HCT116 (cell line): Measurements from ENCODE around the gene C4orf50. TPM values are rescaled to one million over a fixed set of nuclear protein-coding genes. Genes with fewer than 3 reads are reported as not detected.

Experiments used
- ATAC-seq: fragments of 200-7000 bp; cut with Tn5 transposase; 2 replicates; pipeline ENCODE4 v1.9.1; 2020; ENCODE audit warnings: mild to moderate bottlenecking, moderate library complexity
- BruUV-seq: library from RNA; stranded (reverse); fragments of 400-500 nt; replicated peaks from 2 replicates; lab custom pipeline; 2021; lab: Mats Ljungman, UMichigan
- CTCF ChIA-PET: fragments of 300-600 bp; sonication (Branson Sonifier 250); formaldehyde crosslinking; loops from one replicate; lab custom pipeline; 2021; ENCODE audit warnings: antibody characterized with exemption; lab: Charles Lee
- POLR2A ChIA-PET: fragments of 300-600, 350-600 bp; sonication (Branson Sonifier 250); formaldehyde crosslinking; loops from one replicate; lab custom pipeline; 2021; ENCODE audit warnings: antibody characterized with exemption; lab: Charles Lee
- RAD21 ChIA-PET, 2 experiments: fragments of 300-600 bp; sonication (Branson Sonifier 250); formaldehyde crosslinking; loops; one replicate each; lab custom pipeline; 2023; ENCODE audit warnings: low total read pairs in 2 of 2; ENCODE audit not compliant: uncharacterized antibody in 2 of 2, unreplicated experiment in 2 of 2, low non-redundant PET in 1 of 2; lab: Charles Lee
- DNase-seq: peaks from one replicate; pipeline ENCODE4 v3.0.0-alpha.2; 2010; ENCODE audit warnings: low read depth, low spot score
- H2AFZ ChIP-seq: fragments of 200-600 bp; shearing (Covaris generic), sonication (generic); 2 replicates; pipeline ENCODE4 v1.6.1; 2017; ENCODE audit warnings: low read depth, mixed run types, mixed read lengths, antibody characterized with exemption, low read length; ENCODE audit not compliant: poor library complexity, severe bottlenecking
- H3K27ac ChIP-seq: 2 replicates; pipeline ENCODE4 v1.5.1; 2012; ENCODE audit warnings: low read depth, low read length
- H3K27me3 ChIP-seq: fragments of 200-600 bp; sonication (generic); 2 replicates; pipeline ENCODE4 v1.6.1; 2016; ENCODE audit warnings: mixed run types, low read length, mixed read lengths; ENCODE audit not compliant: insufficient read depth
- H3K36me3 ChIP-seq, 2 experiments: fragments of 200-500 bp in 1 of 2; fragments of 200-600 bp in 1 of 2; sonication (Bioruptor generic) in 1 of 2; sonication (generic) in 1 of 2; 2 replicates each; pipeline versions ENCODE4 v1.5.1 to v1.6.1; 2014 to 2016; ENCODE audit warnings: low read length in 2 of 2, inconsistent platforms in 1 of 2, mixed read lengths in 1 of 2, mixed run types in 1 of 2; ENCODE audit not compliant: insufficient read depth in 2 of 2, control insufficient read depth in 1 of 2
- H3K4me1 ChIP-seq, 2 experiments: fragments of 200-600 bp in 1 of 2; sonication (generic) in 1 of 2; 2 replicates each; pipeline versions ENCODE4 v1.5.1 to v1.6.1; 2012 to 2017; ENCODE audit warnings: low read length in 2 of 2, inconsistent platforms in 1 of 2, mild to moderate bottlenecking in 1 of 2, mixed read lengths in 1 of 2, mixed run types in 1 of 2, moderate library complexity in 1 of 2; ENCODE audit not compliant: insufficient read depth in 2 of 2, control insufficient read depth in 1 of 2
- H3K4me2 ChIP-seq: fragments of 200-600 bp; sonication (generic); 2 replicates; pipeline ENCODE4 v1.6.1; 2017; ENCODE audit warnings: mixed run types, low read length, mixed read lengths
- H3K4me3 ChIP-seq, 2 experiments: fragments of 200-600 bp in 1 of 2; sonication (generic) in 1 of 2; replicated peaks in 1 of 2; 2 replicates each; pipeline ENCODE4 v1.5.1; 2011 to 2016; ENCODE audit warnings: low read length in 2 of 2, control low read depth in 1 of 2, low read depth in 1 of 2, mild to moderate bottlenecking in 1 of 2, mixed read lengths in 1 of 2, mixed run types in 1 of 2
- H3K79me2 ChIP-seq: fragments of 200-600 bp; sonication (generic); 2 replicates; pipeline ENCODE4 v1.6.1; 2017; ENCODE audit warnings: mild to moderate bottlenecking, mixed run types, low read length, moderate library complexity, mixed read lengths; ENCODE audit not compliant: insufficient read depth
- H3K9ac ChIP-seq: fragments of 200-600 bp; sonication (generic); 2 replicates; pipeline ENCODE4 v1.6.1; 2016; ENCODE audit warnings: low read length, mixed read lengths
- H3K9me2 ChIP-seq: fragments of 200-600 bp; sonication (generic), shearing (Covaris generic); 2 replicates; pipeline ENCODE4 v1.6.1; 2017; ENCODE audit warnings: mixed run types, mild to moderate bottlenecking, moderate library complexity; ENCODE audit not compliant: insufficient read depth
- H3K9me3 ChIP-seq, 2 experiments: fragments of 200-500 bp in 1 of 2; fragments of 200-600 bp in 1 of 2; sonication (Bioruptor generic) in 1 of 2; sonication (generic) in 1 of 2; 2 replicates each; pipeline ENCODE4 v1.6.1; 2014 to 2017; ENCODE audit warnings: low read length in 2 of 2, mixed read lengths in 2 of 2, inconsistent platforms in 1 of 2, low read depth in 1 of 2, mild to moderate bottlenecking in 1 of 2, mixed run types in 1 of 2, moderate library complexity in 1 of 2; ENCODE audit not compliant: control insufficient read depth in 1 of 2, insufficient read depth in 1 of 2
- H4K20me1 ChIP-seq: fragments of 200-600 bp; sonication (generic), shearing (Covaris generic); 2 replicates; pipeline ENCODE4 v1.6.1; 2017; ENCODE audit warnings: mixed run types, mild to moderate bottlenecking, moderate library complexity; ENCODE audit not compliant: insufficient read depth
- CBX3 ChIP-seq: IDR thresholded peaks from 2 replicates; pipeline ENCODE4 v1.6.1; 2012; ENCODE audit warnings: low read depth
- EGR1 ChIP-seq: IDR thresholded peaks from 2 replicates; pipeline ENCODE4 v1.6.1; 2012; ENCODE audit warnings: low read depth
- ELF1 ChIP-seq: IDR thresholded peaks from 2 replicates; pipeline ENCODE4 v1.6.1; 2012; ENCODE audit warnings: low read depth, borderline replicate concordance
- EZH2 ChIP-seq: fragments of 200-600 bp; sonication (generic); IDR thresholded peaks from 2 replicates; pipeline ENCODE4 v1.6.1; 2017; ENCODE audit warnings: antibody characterized with exemption, mixed run types
- EZH2phosphoT487 ChIP-seq: fragments of 200-600 bp; IDR thresholded peaks from 2 replicates; pipeline ENCODE4 v1.6.1; 2018; ENCODE audit warnings: antibody characterized with exemption, borderline replicate concordance
- FOSL1 ChIP-seq: IDR thresholded peaks from 2 replicates; pipeline ENCODE4 v1.6.1; 2012; ENCODE audit warnings: low read depth
- RAD21 ChIP-seq: IDR thresholded peaks from 2 replicates; pipeline ENCODE4 v1.6.1; 2012; ENCODE audit warnings: low read depth, mild to moderate bottlenecking
- SIN3A ChIP-seq: IDR thresholded peaks from 2 replicates; pipeline ENCODE4 v1.6.1; 2012; ENCODE audit warnings: low read depth
- SP1 ChIP-seq: IDR thresholded peaks from 2 replicates; pipeline ENCODE4 v1.6.1; 2012; ENCODE audit warnings: low read depth
- ZFX ChIP-seq: fragments of 450-650 bp; IDR thresholded peaks from 2 replicates; pipeline ENCODE4 v1.6.1; 2017
- intact Hi-C: fragments of 100-400 bp; cut with micrococcal nuclease; formaldehyde crosslinking; loops from 2 replicates; pipeline ENCODE4 v1.10.0; 2022
- total RNA-seq: library from RNA; stranded (reverse); gene quantifications from one replicate; pipeline ENCODE4 v1.2.1, GENCODE V29; 2021; ENCODE audit not compliant: unreplicated experiment
- TF ChIP-seq, protein P1 (sequence below): IDR thresholded peaks from 2 replicates; pipeline ENCODE4 v1.6.1; 2012
- TF ChIP-seq, protein P2 (sequence below), 3 experiments: fragments of 200-600 bp in 1 of 3; sonication (generic) in 1 of 3; IDR thresholded peaks in 2 of 3; conservative IDR thresholded peaks in 1 of 3; 2 replicates each; pipeline ENCODE4 v1.5.1; 2012 to 2017; ENCODE audit warnings: low read depth in 2 of 3, low read length in 2 of 3, antibody characterized with exemption in 1 of 3, borderline replicate concordance in 1 of 3, control low read depth in 1 of 3, mild to moderate bottlenecking in 1 of 3, mixed read lengths in 1 of 3, mixed run types in 1 of 3, moderate library complexity in 1 of 3; ENCODE audit not compliant: insufficient read depth in 1 of 3
- TF ChIP-seq, protein P3 (sequence below): IDR thresholded peaks from 2 replicates; pipeline ENCODE4 v1.6.1; 2012

C4orf50 gene
- total RNA-seq, 1 experiment from 2014 or later, result not detected

DNA sequence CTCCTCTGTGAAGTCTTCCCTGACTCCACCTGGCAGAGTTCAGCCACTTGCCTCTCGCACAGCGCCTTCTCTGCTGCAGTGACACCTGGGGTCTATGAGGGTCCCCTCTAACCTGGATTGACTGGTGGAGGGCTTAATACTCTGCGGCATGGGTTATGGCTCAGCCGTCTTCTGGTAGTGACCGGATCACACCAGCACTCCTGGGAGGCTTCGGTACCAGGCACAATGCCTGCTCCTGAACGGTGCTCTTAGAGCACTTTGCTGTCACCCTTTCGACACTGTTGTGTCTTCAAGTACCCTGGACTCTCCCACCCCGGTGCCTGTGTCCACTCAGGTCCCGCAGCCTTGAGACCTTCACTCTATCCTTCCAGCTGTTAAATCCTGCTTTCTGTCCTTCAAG, 50.0 kb downstream of the C4orf50 start:
- intact Hi-C loops, result no loop called here
- Histone ChIP-seq H3K4me2 (no peak overlapping the region), H2AFZ (no peak overlapping the region), H3K9me3 (no peaks in the 10 kb centered on the region), H3K4me1 (no peaks in the 10 kb centered on the region)
- CTCF ChIA-PET, result no interaction called here
- TF ChIP-seq EZH2, result no peak
- no peak for TF ChIP-seq RAD21
- TF ChIP-seq SIN3A, result no peak
- TF ChIP-seq, protein P1, sequence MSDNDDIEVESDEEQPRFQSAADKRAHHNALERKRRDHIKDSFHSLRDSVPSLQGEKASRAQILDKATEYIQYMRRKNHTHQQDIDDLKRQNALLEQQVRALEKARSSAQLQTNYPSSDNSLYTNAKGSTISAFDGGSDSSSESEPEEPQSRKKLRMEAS, result no peak
- TF ChIP-seq, protein P2, sequence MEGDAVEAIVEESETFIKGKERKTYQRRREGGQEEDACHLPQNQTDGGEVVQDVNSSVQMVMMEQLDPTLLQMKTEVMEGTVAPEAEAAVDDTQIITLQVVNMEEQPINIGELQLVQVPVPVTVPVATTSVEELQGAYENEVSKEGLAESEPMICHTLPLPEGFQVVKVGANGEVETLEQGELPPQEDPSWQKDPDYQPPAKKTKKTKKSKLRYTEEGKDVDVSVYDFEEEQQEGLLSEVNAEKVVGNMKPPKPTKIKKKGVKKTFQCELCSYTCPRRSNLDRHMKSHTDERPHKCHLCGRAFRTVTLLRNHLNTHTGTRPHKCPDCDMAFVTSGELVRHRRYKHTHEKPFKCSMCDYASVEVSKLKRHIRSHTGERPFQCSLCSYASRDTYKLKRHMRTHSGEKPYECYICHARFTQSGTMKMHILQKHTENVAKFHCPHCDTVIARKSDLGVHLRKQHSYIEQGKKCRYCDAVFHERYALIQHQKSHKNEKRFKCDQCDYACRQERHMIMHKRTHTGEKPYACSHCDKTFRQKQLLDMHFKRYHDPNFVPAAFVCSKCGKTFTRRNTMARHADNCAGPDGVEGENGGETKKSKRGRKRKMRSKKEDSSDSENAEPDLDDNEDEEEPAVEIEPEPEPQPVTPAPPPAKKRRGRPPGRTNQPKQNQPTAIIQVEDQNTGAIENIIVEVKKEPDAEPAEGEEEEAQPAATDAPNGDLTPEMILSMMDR (IDR thresholded peaks at IDR 0.05 in 2 of 3, conservative IDR thresholded peaks at IDR 0.05 in 1 of 3; ENCODE audit: borderline replicate concordance in 1 of 3, insufficient read depth in 1 of 3, low read depth in 2 of 3, low read length in 2 of 3), result no peak
- TF ChIP-seq FOSL1, result no peak
- TF ChIP-seq EZH2phosphoT487, result no peak
- no peak for TF ChIP-seq EGR1
- no peak for TF ChIP-seq CBX3
- TF ChIP-seq, all 23 proteins: peak for 0
- Histone ChIP-seq H4K20me1 (no peaks in the 10 kb centered on the region), H3K4me3 (no peak overlapping the region), H3K9me2 (no peaks in the 10 kb centered on the region), H3K27me3 (no peaks in the 10 kb centered on the region), H3K27ac (no peak overlapping the region), H3K36me3 (no peaks in the 10 kb centered on the region), H3K9ac (no peak overlapping the region), H3K79me2 (no peaks in the 10 kb centered on the region)
- ChIA-PET RAD21 (no interaction called here), POLR2A (no interaction called here)
- no TSS peak for BruUV-seq
- DNase-seq (no peak), ATAC-seq (no peak)

DNA sequence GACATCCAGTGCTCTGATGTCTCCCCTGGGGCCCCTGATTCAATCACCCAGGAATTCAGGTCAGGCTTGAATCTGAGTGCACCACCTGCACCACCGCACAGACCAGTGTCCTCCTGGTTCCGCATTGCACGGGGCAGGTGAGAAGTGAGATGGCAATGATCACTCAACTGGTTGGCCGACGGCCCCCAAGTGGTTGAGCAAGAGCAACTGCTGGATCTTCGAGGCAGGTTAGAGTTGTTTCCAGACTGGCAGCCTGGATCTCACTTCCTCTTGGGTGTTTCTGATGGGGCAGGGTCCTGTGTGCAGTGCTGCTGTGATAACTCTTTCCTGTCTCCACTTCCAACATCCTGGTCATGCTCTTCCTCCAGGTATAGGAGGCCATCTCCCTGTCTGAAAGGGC, 50.4 kb downstream of the C4orf50 start:
- no peaks in the 10 kb centered on the region for H3K9me2 ChIP-seq
- no peaks in the 10 kb centered on the region for H3K27me3 ChIP-seq
- CTCF ChIA-PET, result no interaction called here
- H3K9me3 ChIP-seq, result no peaks in the 10 kb centered on the region
- H3K4me2 ChIP-seq, result no peak overlapping the region
- no peak overlapping the region for H2AFZ ChIP-seq
- no peaks in the 10 kb centered on the region for H3K79me2 ChIP-seq
- H3K27ac ChIP-seq, result no peak overlapping the region
- POLR2A ChIA-PET, result no interaction called here
- no peak for TF ChIP-seq EGR1
- no peak for TF ChIP-seq FOSL1
- TF ChIP-seq RAD21, result no peak
- TF ChIP-seq, protein P2 (IDR thresholded peaks at IDR 0.05 in 2 of 3, conservative IDR thresholded peaks at IDR 0.05 in 1 of 3; ENCODE audit: borderline replicate concordance in 1 of 3, insufficient read depth in 1 of 3, low read depth in 2 of 3, low read length in 2 of 3), result no peak
- TF ChIP-seq, protein P3, sequence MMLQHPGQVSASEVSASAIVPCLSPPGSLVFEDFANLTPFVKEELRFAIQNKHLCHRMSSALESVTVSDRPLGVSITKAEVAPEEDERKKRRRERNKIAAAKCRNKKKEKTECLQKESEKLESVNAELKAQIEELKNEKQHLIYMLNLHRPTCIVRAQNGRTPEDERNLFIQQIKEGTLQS, result no peak
- TF ChIP-seq ZFX, result no peak
- TF ChIP-seq ELF1, result no peak
- TF ChIP-seq SP1, result no peak
- TF ChIP-seq SIN3A, result no peak
- RAD21 ChIA-PET, result no interaction called here
- H3K4me1 ChIP-seq, result no peaks in the 10 kb centered on the region
- no peaks in the 10 kb centered on the region for H4K20me1 ChIP-seq
- no peaks in the 10 kb centered on the region for H3K36me3 ChIP-seq
- intact Hi-C loops, result no loop called here
- ATAC-seq (no peak), DNase-seq (no peak)
- H3K4me3 ChIP-seq, result no peak overlapping the region
- BruUV-seq, result no TSS peak
- H3K9ac ChIP-seq, result no peak overlapping the region
